Endodermal cell (in vitro differentiated cells): ENCODE measurements around the gene FGF14. TPM values are rescaled to one million over a fixed set of nuclear protein-coding genes. Genes with fewer than 3 reads are reported as not detected.

ENCODE experiments used
- DNase-seq: peaks from one replicate; pipeline ENCODE4 v3.0.0-alpha.2; 2017
- H3K27ac ChIP-seq: 2 replicates; pipeline ENCODE4 v1.5.1; 2013; ENCODE audit warnings: mild to moderate bottlenecking, low read depth, low read length, moderate library complexity
- H3K27me3 ChIP-seq: 2 replicates; pipeline ENCODE4 v1.6.1; 2013; ENCODE audit warnings: mild to moderate bottlenecking, low read length, moderate library complexity; ENCODE audit not compliant: insufficient read depth, control insufficient read depth, poor library complexity, severe bottlenecking
- H3K36me3 ChIP-seq: 2 replicates; pipeline ENCODE4 v1.7.0; 2013; ENCODE audit warnings: mild to moderate bottlenecking, low read length, moderate library complexity; ENCODE audit not compliant: control insufficient read depth, insufficient read depth
- H3K4me1 ChIP-seq: one replicate; pipeline ENCODE4 v1.7.0; 2013; ENCODE audit warnings: low read length; ENCODE audit not compliant: control insufficient read depth, insufficient read depth
- H3K4me3 ChIP-seq: 2 replicates; pipeline ENCODE4 v1.5.1; 2013; ENCODE audit warnings: mild to moderate bottlenecking, low read length, moderate library complexity
- H3K9ac ChIP-seq: 2 replicates; pipeline ENCODE4 v1.6.1; 2013; ENCODE audit warnings: mild to moderate bottlenecking, low read length, moderate library complexity; ENCODE audit not compliant: poor library complexity, severe bottlenecking; ENCODE audit errors: extremely low read depth
- H3K9me3 ChIP-seq: 2 replicates; pipeline ENCODE4 v1.6.1; 2013; ENCODE audit warnings: mild to moderate bottlenecking, low read length, moderate library complexity; ENCODE audit not compliant: control insufficient read depth
- H3K27ac Mint-ChIP-seq: 2 replicates; pipeline ENCODE4 v1.8.0; 2020; ENCODE audit warnings: mixed read lengths
- H3K27me3 Mint-ChIP-seq: 2 replicates; pipeline ENCODE4 v1.8.0; 2021; ENCODE audit warnings: mild to moderate bottlenecking, mixed read lengths; ENCODE audit not compliant: insufficient read depth
- H3K36me3 Mint-ChIP-seq: 2 replicates; pipeline ENCODE4 v1.8.0; 2020; ENCODE audit warnings: low read depth, mixed read lengths
- H3K4me1 Mint-ChIP-seq: 2 replicates; pipeline ENCODE4 v1.8.0; 2020; ENCODE audit warnings: mixed read lengths
- H3K4me3 Mint-ChIP-seq: 2 replicates; pipeline ENCODE4 v1.8.0; 2020; ENCODE audit warnings: mild to moderate bottlenecking, moderate library complexity, mixed read lengths
- H3K9me3 Mint-ChIP-seq: 2 replicates; pipeline ENCODE4 v1.8.0; 2020; ENCODE audit warnings: mild to moderate bottlenecking, mixed read lengths
- WGBS, 2 experiments: methylation state at CpG; one replicate each; pipeline versions ENCODE4 v1.1.5 to v1.1.7; 2013; ENCODE audit warnings: missing lambda C conversion rate in 2 of 2, mixed read lengths in 1 of 2; ENCODE audit not compliant: insufficient coverage in 1 of 2, insufficient read length in 1 of 2; 5-methylcytosine and 5-hydroxymethylcytosine counted together
- total RNA-seq, 2 donors: library from RNA; stranded (reverse); fragmentation: NEBNext Ultra II Directional in 1 of 2; extraction: Animal tissue kit (Norgen Biotek cat#: 25700) in 1 of 2; gene quantifications; 2 replicates in 1 of 2; 3 replicates in 1 of 2; pipeline ENCODE4 v1.2.1, GENCODE V29; 2021
- TF ChIP-seq, protein P1 (sequence below): fragments of 200-600 bp; sonication (generic); conservative IDR thresholded peaks from 2 replicates; pipeline ENCODE4 v1.5.0; 2021; ENCODE audit warnings: antibody characterized with exemption, mild to moderate bottlenecking

Gene FGF14
- total RNA-seq, 2 donors from 2014 or later, result 0.15 to 0.26 TPM

DNA sequence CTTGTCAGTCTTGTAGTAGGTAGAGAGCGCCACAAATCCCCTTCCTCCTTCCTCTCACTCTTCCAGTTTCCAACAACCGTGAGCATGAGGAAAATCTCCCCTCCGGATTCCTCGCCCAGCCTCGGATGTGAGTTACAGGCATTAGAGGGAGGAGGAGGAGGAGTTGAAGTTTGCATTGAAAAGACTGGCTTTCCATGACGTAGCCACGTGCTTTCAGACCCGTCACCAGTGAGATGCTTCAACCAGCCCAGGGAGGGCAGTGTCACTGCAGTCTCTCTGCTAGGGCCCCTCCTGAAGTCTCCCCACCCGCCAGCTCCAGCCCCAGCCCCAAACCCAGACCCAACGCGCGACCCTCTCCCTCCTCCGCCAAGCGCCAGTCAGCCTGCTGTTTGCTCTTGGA is 442 bp upstream of the FGF14 start:
- Histone ChIP-seq H3K27me3 (peaks cover 55% of the 10 kb centered on the region), H3K36me3 (no peaks in the 10 kb centered on the region), H3K9me3 (no peaks in the 10 kb centered on the region), H3K4me3 (peak overlapping the region; percentile 81), H3K9ac (peak overlapping the region; percentile 15), H3K4me1 (peaks cover 3% of the 10 kb centered on the region), H3K27ac (no peak overlapping the region)
- Mint-ChIP-seq H3K27ac (no peak overlapping the region), H3K36me3 (no peaks in the 10 kb centered on the region), H3K4me3 (peak overlapping the region; percentile 55), H3K27me3 (peaks cover 58% of the 10 kb centered on the region), H3K9me3 (no peaks in the 10 kb centered on the region), H3K4me1 (peaks cover 16% of the 10 kb centered on the region)
- 3% methylated on average over 13 of the region's 14 CpGs; no CpG with 5 or more reads in 1 of the 2 experiments for WGBS, 2 experiments
- peak; percentile 87 for DNase-seq
- TF ChIP-seq, protein P1, sequence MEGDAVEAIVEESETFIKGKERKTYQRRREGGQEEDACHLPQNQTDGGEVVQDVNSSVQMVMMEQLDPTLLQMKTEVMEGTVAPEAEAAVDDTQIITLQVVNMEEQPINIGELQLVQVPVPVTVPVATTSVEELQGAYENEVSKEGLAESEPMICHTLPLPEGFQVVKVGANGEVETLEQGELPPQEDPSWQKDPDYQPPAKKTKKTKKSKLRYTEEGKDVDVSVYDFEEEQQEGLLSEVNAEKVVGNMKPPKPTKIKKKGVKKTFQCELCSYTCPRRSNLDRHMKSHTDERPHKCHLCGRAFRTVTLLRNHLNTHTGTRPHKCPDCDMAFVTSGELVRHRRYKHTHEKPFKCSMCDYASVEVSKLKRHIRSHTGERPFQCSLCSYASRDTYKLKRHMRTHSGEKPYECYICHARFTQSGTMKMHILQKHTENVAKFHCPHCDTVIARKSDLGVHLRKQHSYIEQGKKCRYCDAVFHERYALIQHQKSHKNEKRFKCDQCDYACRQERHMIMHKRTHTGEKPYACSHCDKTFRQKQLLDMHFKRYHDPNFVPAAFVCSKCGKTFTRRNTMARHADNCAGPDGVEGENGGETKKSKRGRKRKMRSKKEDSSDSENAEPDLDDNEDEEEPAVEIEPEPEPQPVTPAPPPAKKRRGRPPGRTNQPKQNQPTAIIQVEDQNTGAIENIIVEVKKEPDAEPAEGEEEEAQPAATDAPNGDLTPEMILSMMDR, result peak; percentile 58

DNA sequence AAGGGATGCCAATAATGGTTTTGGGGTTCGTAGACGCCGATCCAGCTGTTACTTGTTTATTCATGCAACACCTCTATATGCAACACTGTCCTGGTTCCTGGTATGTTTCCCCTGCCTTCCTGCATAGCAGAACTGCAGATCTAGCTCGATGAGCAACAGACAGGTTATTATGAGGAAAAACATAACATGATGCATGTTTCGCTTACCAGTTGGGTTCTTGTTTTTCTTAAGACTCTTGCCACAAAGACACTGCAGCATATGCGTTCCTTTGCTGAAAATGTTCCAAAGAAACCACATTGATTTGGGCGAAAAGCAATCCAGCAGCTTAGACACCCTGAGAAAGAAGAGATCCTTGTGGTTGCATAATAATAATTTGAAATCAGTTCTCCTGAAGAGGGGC is 583 bp downstream of the FGF14 start:
- Mint-ChIP-seq H3K27me3 (peaks cover 64% of the 10 kb centered on the region), H3K4me1 (peaks cover 16% of the 10 kb centered on the region), H3K36me3 (no peaks in the 10 kb centered on the region), H3K4me3 (peak overlapping the region; percentile 60), H3K9me3 (no peaks in the 10 kb centered on the region), H3K27ac (no peak overlapping the region)
- WGBS, 2 experiments, result 30 to 39% methylated on average over 7 of the region's 7 CpGs
- DNase-seq, result no peak
- Histone ChIP-seq H3K27ac (no peak overlapping the region), H3K9ac (no peak overlapping the region), H3K27me3 (peaks cover 55% of the 10 kb centered on the region), H3K4me1 (peaks cover 3% of the 10 kb centered on the region), H3K9me3 (no peaks in the 10 kb centered on the region), H3K4me3 (peak overlapping the region; percentile 81), H3K36me3 (no peaks in the 10 kb centered on the region)
- TF ChIP-seq, protein P1, result no peak

DNA sequence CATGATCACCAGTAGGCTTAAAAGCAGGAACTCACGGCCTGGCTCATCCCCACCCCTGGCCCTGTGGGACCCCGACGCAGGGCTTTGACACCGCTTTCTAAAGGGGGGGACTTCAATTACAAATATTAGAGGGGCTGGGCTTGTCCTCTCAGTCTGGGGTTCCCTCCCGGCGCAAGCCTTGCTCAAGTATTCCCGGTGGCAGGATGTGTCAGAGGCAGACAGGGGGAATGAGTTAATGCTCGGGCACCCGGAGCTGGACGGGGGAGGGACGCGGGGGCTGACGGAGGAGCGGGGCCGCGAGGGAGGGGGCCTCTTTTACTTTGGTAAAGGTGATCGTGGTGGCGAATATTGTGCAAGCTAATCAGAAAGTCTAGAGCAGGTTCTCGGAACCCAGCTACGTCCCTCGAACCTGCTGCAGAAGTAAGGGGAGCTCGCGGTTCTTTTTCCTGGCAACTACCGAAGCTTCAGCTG is 1.1 kb downstream of the FGF14 start:
- Mint-ChIP-seq H3K9me3 (no peaks in the 10 kb centered on the region), H3K27ac (no peak overlapping the region), H3K4me1 (peaks cover 16% of the 10 kb centered on the region), H3K27me3 (peaks cover 67% of the 10 kb centered on the region), H3K36me3 (no peaks in the 10 kb centered on the region), H3K4me3 (peak overlapping the region; percentile 60)
- peak; percentile 75 for DNase-seq
- WGBS, 2 experiments, result 3% methylated on average over 6 to 24 of the region's 24 CpGs
- peaks cover 55% of the 10 kb centered on the region for H3K27me3 ChIP-seq
- no peak overlapping the region for H3K27ac ChIP-seq
- H3K9me3 ChIP-seq, result no peaks in the 10 kb centered on the region
- H3K4me3 ChIP-seq, result peak overlapping the region; percentile 81
- H3K9ac ChIP-seq, result no peak overlapping the region
- no peaks in the 10 kb centered on the region for H3K36me3 ChIP-seq
- TF ChIP-seq, protein P1, result no peak
- H3K4me1 ChIP-seq, result peaks cover 3% of the 10 kb centered on the region
